ENCODE results near the gene CAMKK2. TPM values are rescaled to one million over a fixed set of nuclear protein-coding genes. Genes with fewer than 3 reads are reported as not detected.
A peak's percentile ranks its signal among the peaks of the same experiment; 100 is the strongest.

CAMKK2 gene
- total and polyA plus RNA-seq, 9 of the 15 experiments (the other 6 are each of a cell fraction or from before 2014, with no cell fraction given), result 4.3 to 32.0 (median 18.2) TPM

DNA sequence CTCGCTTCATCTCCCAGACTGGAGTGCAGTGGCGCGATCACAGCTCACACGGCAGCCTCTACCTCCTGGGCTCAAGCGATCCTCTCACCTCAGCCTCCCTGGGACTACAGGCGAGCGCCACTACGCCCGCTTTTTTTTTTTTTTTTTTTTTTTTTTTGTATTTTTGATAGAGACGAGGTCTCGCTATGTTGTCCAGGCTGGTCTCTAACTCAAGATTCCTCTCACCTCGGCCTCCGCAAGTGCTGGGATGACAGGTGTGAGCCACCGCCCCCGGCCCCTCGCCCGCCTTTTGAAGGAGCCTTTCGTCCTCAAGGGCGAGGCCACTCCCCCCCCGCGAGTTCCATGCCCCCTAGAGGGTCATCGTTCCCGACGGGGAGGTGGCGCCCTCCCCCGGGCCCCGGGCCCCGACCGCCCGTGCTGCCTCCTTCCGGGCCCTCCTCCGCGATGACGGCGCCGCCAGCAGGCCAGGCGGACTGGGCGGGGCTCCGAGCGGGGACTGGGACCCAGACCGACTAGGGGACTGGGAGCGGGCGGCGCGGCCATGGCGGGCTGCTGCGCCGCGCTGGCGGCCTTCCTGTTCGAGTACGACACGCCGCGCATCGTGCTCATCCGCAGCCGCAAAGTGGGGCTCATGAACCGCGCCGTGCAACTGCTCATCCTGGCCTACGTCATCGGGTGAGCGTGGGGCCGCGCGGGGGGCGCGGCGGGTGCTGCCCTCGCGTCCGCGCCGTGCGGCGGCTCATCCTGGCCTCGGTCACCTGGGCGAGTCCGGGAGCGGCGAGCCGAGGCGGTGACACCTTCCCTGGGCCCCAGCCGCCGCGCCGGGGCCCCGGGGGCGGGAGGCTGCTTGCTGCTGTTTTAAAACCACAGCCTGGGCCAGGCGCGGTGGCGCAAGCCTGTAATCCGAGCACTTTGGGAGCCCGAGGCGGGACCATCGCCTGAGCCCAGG lies 86.6 kb downstream of the CAMKK2 start, which contains the start of gene P2RX4 (continued):
- TF ChIP-seq, protein P1, sequence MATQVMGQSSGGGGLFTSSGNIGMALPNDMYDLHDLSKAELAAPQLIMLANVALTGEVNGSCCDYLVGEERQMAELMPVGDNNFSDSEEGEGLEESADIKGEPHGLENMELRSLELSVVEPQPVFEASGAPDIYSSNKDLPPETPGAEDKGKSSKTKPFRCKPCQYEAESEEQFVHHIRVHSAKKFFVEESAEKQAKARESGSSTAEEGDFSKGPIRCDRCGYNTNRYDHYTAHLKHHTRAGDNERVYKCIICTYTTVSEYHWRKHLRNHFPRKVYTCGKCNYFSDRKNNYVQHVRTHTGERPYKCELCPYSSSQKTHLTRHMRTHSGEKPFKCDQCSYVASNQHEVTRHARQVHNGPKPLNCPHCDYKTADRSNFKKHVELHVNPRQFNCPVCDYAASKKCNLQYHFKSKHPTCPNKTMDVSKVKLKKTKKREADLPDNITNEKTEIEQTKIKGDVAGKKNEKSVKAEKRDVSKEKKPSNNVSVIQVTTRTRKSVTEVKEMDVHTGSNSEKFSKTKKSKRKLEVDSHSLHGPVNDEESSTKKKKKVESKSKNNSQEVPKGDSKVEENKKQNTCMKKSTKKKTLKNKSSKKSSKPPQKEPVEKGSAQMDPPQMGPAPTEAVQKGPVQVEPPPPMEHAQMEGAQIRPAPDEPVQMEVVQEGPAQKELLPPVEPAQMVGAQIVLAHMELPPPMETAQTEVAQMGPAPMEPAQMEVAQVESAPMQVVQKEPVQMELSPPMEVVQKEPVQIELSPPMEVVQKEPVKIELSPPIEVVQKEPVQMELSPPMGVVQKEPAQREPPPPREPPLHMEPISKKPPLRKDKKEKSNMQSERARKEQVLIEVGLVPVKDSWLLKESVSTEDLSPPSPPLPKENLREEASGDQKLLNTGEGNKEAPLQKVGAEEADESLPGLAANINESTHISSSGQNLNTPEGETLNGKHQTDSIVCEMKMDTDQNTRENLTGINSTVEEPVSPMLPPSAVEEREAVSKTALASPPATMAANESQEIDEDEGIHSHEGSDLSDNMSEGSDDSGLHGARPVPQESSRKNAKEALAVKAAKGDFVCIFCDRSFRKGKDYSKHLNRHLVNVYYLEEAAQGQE (IDR thresholded peaks at IDR 0.05; ENCODE audit: borderline replicate concordance), result peak; percentile 68
- TF ChIP-seq, protein P1 (CRISPR knock-in tag; IDR thresholded peaks at IDR 0.05; ENCODE audit: low read depth), result 0 out of 2 replicates have a peak, but pooled peaks have one; percentile 60
- peak; percentile 77; the same call in 1 of the 2 replicates for TF ChIP-seq ERF (CRISPR knock-in tag; IDR thresholded peaks at IDR 0.05)
- TF ChIP-seq SIN3A (IDR thresholded peaks at IDR 0.05; ENCODE audit: borderline replicate concordance in 2 of 2, control insufficient read depth in 1 of 2, low read depth in 2 of 2, low read length in 2 of 2), result peak in 1 of 2 experiments; percentile 39; a peak in 1 of 4 replicates
- TF ChIP-seq TOE1 (IDR thresholded peaks at IDR 0.05; ENCODE audit: borderline replicate concordance), result no peak
- peak; percentile 80; the same call in 1 of the 2 replicates for TF ChIP-seq TOE1 (CRISPR knock-in tag; IDR thresholded peaks at IDR 0.05; ENCODE audit: borderline replicate concordance, low read depth)
- no peak for TF ChIP-seq PTRF (tag; IDR thresholded peaks at IDR 0.05)
- TF ChIP-seq TCF3 (CRISPR knock-in tag; IDR thresholded peaks at IDR 0.05), result no peak
- TF ChIP-seq CEBPB (tag; IDR thresholded peaks at IDR 0.05), result peak; percentile 74
- TF ChIP-seq, protein P2, sequence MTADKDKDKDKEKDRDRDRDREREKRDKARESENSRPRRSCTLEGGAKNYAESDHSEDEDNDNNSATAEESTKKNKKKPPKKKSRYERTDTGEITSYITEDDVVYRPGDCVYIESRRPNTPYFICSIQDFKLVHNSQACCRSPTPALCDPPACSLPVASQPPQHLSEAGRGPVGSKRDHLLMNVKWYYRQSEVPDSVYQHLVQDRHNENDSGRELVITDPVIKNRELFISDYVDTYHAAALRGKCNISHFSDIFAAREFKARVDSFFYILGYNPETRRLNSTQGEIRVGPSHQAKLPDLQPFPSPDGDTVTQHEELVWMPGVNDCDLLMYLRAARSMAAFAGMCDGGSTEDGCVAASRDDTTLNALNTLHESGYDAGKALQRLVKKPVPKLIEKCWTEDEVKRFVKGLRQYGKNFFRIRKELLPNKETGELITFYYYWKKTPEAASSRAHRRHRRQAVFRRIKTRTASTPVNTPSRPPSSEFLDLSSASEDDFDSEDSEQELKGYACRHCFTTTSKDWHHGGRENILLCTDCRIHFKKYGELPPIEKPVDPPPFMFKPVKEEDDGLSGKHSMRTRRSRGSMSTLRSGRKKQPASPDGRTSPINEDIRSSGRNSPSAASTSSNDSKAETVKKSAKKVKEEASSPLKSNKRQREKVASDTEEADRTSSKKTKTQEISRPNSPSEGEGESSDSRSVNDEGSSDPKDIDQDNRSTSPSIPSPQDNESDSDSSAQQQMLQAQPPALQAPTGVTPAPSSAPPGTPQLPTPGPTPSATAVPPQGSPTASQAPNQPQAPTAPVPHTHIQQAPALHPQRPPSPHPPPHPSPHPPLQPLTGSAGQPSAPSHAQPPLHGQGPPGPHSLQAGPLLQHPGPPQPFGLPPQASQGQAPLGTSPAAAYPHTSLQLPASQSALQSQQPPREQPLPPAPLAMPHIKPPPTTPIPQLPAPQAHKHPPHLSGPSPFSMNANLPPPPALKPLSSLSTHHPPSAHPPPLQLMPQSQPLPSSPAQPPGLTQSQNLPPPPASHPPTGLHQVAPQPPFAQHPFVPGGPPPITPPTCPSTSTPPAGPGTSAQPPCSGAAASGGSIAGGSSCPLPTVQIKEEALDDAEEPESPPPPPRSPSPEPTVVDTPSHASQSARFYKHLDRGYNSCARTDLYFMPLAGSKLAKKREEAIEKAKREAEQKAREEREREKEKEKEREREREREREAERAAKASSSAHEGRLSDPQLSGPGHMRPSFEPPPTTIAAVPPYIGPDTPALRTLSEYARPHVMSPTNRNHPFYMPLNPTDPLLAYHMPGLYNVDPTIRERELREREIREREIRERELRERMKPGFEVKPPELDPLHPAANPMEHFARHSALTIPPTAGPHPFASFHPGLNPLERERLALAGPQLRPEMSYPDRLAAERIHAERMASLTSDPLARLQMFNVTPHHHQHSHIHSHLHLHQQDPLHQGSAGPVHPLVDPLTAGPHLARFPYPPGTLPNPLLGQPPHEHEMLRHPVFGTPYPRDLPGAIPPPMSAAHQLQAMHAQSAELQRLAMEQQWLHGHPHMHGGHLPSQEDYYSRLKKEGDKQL (CRISPR knock-in tag; IDR thresholded peaks at IDR 0.05; ENCODE audit: borderline replicate concordance), result no peak
- no peak for TF ChIP-seq GABPB2 (CRISPR knock-in tag; conservative IDR thresholded peaks at IDR 0.05)

Data from K562 (cell line).